ELF-1 (cell line): ENCODE results near the gene TGM3.

Experiments
- DNase-seq: peaks from one replicate; pipeline ENCODE4 v3.0.0-alpha.2; 2016; ENCODE audit warnings: low read depth, low spot score

The TGM3 gene

DNA sequence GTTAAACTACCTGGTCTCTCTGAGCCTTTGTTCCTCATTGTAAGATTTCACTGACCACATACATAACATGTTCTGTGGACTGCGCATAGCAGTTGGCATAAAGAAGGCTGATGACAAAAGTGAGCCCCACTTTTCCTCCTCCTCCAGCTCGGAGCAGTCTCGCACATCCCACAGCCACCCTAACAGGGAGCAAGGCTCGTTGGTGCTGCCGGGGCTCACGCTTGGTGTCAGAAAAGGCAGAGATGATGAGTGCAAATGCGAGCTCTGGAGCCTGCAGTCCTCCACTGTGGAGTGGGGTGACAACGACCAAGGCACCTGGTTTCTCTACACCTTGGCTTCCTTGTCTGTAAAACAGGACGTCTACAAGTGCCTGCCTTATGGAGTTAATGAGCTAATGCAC, 9.7 kb downstream of the TGM3 start:
- DNase-seq, result no peak

DNA sequence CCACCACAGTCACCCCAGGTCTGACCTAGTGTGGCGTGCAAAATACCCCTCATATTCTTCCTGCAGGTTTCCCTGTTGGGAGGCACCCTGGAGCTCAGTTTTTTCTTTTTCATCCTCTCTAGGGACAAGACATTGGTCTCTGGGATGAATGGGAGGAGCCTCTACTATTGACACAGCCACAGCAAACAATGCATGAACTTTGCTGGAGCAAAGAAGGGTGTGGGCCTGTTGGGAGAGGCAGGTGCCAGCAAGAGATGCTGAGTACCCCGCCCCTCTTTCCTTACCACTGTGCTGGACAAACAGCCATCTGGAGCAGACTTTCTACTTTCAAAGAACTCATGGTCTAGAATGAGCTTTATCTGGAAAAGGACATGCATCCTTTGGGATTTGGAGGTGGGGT, 10.1 kb downstream of the TGM3 start:
- DNase-seq, result no peak

DNA sequence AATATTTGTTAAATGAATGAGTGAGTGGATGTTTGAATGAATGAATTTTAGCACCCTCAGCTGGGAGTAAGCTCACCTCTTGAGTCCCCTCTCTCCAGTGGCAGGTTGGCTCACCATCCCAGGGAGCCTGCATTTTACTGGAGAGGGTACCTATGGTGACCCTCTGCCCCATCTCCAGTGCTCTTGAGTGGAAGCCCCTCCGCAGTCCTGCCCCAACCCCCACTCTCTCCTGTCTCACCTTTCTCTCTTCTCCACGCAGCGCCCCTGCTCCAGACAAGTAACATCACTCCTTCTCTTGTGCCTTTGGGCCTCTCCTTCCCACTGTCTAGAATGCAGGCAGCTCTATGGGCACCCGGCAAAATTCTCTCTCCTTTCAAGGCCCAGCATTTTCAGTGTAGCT, 11.3 kb downstream of the TGM3 start:
- no peak for DNase-seq

DNA sequence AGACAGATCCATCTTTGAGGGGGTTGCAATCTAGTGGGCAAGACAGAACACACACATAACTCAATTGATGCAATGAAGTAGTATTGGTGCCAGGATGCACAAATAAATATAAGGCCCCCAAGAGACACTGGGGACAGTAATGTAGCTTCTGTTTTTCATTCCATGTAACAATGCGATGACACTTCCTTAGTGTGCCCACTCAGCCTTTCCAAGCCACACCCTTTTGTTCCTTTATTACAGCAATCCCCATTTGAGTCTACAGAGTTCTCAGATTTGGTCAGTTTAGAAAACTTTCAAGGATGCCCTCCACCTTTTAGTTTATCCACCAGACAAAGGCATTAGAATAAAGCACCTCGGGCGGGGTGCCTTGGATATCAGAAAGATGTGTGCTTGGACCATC, 15.5 kb downstream of the TGM3 start:
- no peak for DNase-seq

DNA sequence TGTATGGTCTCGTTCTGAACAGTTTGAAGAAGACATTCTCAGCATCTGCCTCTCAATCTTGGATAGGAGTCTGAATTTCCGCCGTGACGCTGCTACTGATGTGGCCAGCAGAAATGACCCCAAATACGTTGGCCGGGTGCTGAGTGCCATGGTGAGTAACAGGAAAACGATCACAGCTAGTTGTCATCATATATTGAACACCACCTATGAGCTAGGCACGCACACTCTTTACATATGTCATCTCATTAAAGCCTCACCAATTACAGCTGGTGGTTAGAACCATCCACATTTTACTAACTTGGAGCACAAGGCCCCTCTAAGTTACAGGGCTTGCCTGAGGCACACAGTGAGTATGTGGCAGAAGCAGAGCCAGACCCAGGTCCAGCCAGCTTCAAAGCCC, 17.1 kb downstream of the TGM3 start:
- DNase-seq, result no peak

DNA sequence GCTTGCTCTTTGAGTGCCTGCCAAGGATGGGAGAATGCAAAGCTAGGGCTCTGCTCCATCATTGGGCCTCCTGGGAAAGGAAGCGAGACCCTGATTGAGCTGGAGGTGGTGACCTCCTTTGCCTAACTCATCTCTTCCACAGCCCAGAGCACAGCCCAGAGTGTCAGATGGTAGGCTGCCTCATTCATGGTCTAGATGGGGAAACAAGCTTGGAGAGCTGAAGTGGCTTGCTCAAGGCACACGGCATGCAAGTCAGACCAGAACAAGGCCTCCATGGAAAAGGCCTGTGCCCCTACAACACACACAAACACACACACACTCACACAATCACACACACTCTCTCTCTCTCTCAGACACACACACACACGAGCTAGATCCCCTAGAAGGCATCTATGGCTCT, 17.5 kb downstream of the TGM3 start:
- DNase-seq, result no peak

DNA sequence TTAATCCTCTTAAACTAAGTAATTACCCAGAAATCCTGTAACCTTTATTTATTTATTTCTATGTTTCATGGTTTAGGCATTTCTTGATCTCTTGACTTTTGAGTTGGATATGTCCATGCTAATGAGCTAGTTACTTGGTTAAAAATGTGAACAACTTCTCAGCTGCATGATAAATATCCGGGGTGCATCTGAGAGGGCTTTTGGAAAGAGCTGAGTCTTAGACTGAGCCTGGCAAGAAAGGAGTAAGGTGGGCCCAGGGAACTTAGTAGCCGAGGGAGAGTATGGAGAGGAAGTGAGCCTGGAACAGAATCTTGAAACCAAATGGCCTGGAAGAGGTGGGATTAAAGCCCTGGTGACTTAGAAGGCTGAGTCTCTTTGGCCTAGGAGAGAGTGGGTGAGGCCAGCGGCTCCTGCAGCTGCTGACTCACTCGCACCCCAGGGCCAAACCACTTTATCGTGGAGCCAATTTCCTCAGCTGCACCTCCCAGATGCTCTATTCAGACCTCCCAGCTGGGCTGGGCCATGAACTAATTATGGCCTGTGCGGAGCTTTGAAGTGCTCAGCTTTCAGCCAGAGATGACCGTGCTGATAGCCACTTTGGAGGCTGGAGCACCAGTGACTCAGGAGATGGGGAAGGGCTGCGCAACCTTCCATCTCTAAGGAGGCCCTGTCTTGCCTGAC, 19.1 kb downstream of the TGM3 start:
- peak; percentile 79 for DNase-seq

DNA sequence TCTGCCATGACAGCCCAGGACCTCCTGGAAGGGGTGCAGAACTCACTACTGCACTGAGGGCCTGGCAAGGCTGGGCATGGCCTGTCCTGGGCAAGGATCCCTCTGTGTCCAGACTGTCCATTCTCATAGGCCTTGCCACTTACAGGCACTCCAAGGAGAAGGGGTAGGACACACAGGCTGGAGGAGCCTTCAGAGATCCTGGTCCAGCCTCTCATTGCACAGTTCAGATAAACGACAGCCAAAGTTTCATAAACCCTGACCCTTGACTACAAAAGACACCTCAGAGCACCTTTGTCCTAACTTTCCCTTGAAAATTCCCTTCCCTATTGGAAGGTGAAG, 19.6 kb downstream of the TGM3 start:
- no peak for DNase-seq

DNA sequence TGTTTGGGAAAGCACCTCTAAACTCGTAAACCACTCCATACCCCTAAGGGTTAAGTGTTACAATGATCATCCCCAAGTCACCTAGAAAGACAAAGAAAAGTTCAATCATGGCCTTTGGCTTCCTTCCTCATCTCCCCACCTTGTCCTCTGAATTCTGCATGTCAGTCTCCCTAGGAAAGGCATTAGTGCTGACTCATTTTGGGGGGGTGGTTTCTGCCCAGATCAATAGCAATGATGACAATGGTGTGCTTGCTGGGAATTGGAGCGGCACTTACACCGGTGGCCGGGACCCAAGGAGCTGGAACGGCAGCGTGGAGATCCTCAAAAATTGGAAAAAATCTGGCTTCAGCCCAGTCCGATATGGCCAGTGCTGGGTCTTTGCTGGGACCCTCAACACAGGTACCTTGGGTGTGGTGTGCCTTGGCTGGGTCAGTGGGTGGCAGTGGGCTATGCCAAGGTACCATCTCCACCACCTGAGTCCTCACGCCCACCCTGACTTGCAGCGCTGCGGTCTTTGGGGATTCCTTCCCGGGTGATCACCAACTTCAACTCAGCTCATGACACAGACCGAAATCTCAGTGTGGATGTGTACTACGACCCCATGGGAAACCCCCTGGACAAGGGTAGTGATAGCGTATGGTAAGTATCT, 21.2 kb downstream of the TGM3 start:
- no peak for DNase-seq

DNA sequence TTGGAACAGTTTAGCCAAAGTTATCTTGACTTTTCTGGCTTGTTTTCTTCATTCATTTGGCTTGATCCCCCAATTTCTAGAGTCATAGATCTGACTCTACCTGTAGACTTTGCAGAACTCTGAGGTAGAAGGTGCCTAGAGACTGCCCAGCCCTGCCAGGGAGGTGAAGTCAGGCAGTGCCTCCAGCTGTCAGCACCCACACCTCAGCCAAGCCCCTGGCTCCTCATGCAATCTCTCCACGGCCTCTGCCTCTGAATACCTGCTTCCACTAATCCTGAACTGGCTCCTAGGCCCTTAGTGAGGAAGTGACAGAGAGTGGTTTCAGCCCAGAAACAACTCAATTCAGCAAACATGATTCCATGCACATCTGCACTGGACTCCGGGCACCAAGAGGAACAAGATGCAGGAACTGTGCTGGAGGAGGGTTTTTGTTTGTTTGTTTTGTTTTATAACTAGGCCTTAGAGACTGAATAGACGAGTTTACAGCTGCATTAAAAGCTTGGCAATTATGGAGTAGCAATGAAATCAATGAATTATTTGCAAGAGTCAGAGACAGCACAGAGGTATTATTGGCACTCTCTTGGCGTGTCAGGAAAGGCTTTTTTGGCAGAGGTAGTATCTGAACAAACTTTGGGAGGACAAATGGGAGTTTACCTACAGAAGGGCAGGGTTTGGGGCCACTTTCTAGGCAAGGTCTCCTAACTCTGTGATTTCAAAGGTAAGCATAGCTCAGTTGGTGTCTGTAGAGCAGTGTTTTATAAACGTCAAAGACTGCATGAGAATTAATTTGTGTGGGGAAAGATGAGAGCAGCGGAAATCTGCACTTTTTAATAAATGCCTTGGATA, 25.2 kb downstream of the TGM3 start:
- DNase-seq, result no peak

DNA sequence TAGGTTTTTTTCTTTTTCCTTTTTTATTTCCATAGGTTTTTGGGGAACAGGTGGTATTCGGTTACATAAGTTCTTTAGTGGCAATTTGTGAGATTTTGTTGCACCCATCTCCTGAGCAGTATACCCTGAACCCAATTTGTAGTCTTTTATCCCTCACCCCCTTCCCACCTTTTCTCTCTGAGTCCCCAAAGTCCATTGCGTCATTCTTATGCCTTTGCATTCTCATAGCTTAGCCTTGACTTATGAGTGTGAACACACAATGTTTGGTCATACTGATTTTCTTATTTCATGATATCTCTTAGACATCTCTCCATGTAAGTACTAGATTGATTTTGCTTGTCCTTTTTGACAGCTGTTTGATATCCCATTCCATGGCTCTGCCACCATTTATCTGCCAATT, 27.2 kb downstream of the TGM3 start:
- no peak for DNase-seq

DNA sequence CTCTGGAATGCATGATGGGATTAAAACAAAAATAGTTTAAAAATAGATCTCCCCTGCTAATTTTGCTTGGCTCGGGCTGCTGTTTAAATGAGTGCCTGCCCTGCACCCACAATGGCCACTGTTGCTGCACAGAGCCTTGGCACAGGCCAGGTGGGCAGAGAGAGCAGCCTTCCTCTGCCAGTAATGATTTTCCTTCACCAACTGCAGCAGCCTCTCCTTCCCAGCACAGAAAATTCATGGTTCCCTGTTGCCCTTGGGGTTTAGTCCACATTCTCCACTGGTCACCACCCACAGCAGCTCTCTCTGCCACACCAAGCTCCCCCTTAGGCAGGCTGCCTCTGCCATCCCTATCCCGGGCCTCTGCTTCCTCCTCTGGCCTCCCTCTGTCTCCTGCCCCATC, 30.2 kb downstream of the TGM3 start:
- DNase-seq, result no peak

DNA sequence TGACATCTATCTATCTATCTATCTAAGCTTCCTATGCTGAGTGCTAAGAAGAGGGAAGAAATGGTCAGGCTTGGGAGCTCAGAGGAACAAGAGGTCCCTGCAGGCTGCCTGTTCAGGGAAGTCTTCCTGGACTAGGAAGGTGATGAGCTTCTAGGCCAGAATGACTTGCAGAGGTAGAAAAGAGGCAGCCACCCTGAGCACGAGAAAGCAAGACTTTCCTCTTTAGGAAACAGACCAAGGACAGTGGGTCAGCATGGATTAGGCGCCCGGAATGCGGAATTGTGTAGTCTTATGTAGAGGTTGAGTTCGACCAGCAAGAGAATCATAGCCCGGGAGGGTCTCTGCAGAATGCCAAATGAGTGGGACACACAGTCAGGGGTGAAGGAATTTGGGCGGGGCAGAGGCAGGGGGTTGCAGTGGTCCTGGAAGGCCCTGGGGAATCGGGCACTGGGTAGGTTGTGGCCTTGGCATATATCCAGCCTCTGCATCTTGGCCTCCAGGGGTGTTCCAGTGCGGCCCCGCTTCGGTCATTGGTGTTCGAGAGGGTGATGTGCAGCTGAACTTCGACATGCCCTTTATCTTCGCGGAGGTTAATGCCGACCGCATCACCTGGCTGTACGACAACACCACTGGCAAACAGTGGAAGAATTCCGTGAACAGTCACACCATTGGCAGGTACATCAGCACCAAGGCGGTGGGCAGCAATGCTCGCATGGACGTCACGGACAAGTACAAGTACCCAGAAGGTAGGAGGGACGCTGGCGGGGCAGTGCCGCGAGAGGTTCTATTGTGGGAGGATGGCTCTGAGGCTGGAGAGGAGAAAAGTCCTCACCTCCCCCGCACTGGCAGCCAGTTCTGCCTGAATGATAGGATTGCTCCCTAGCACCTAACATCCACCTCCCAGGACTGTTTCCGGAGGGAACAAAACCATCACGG, 32.1 kb downstream of the TGM3 start:
- no peak for DNase-seq

DNA sequence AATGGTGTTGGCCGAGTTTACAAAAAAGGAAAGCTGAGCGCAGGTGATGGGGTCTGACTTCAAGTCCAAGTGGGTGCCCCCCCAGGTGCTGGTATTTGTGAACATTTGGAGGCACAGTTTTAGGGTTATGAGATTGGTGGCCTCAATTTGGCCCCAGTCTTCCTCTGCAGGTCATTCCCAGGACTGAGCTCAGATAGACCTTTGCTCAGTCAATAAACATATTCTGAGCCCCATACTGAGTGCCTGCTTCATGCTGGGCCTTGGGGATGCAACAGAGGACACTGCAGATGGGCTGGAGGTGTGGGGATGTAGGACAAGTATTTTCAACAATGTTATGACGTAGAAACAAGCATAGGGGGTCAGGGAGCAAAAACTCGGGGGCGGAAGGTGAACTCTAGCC, 33.5 kb downstream of the TGM3 start:
- DNase-seq, result no peak

DNA sequence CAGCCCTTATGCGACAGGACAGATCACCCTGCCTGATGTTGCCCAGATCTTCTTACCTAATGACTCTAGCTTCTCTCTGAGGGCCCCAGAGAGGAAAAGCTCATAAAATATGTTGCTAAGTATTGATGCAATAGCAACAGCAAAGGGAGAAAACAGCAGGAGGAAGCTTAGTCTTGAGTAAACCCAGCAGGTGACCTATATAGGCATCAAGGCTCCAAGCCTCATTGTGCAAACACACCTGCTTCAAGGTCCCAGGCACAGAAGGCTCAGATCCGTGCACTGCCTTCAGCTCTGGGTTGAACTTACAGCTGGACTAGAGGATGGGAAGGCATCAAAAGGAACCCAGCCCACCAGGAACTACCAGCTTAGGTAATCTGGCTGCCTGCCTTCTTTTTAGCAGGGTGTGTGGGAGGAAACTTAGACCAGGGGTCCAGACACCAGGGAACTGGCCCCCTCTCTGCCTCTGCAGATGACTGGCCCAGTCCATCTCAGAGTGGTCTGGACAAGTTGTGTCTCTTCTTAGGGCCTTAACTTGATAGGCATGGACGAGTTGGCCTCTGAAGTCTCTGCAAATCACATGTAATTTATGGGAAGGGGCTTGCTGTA, 34.4 kb downstream of the TGM3 start:
- DNase-seq, result no peak

DNA sequence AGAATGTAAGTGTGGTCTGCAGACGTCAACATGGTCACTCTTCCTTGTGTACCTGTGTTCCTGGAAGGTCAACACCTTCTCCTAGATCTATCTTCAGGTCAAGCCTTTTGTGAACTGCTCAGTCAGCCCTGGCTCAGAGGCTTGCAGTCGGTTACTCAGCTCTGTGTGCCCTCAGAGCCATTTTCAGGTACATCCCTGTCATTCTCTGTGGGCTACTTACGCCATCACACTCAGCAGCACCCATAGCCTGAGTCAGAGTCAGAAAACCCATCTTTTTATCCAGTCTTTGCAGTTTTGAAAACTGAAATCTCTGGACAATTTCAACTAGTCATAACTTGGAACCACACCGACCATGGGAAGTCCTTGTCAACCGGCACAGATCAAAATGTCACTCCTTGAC, 35.3 kb downstream of the TGM3 start:
- DNase-seq, result no peak

DNA sequence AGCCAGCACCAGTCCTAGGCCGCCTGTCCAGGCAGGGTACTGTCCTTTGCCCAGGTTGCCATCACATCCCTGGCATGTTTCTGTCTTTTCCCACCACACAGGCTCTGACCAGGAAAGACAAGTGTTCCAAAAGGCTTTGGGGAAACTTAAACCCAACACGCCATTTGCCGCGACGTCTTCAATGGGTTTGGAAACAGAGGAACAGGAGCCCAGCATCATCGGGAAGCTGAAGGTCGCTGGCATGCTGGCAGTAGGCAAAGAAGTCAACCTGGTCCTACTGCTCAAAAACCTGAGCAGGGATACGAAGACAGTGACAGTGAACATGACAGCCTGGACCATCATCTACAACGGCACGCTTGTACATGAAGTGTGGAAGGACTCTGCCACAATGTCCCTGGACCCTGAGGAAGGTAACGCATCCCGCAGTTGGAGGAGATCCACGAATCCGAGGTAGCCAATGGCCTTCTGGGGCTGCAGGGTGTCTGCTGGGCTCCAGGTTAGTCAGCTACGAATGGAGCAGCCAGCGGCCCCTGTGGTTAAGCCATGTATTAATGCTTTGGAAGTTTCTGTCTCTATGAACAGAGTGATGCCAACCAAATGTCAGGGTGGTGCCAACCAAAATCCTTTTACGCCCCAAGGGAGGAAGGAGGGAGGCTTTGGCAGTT, 36.2 kb downstream of the TGM3 start:
- DNase-seq, result no peak

DNA sequence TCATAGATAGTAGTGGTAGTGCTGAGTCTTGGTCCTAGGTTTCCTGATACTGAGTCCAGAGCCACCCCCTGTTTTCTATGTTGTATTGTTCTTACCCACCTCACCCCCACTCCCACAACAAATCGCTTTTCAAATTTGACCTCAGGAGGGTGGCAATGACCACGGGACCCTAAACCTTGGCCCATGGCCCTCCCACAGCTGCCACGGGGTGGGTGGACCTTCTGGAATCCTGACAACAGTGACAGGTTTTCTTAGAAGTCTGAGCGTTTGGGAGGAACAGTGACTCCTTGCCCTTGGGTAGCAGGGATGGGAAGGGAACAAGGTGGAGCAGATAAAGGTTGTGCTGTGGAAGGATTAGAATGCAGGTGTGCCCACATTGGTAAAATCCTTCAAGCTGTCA, 36.9 kb downstream of the TGM3 start:
- DNase-seq, result no peak

DNA sequence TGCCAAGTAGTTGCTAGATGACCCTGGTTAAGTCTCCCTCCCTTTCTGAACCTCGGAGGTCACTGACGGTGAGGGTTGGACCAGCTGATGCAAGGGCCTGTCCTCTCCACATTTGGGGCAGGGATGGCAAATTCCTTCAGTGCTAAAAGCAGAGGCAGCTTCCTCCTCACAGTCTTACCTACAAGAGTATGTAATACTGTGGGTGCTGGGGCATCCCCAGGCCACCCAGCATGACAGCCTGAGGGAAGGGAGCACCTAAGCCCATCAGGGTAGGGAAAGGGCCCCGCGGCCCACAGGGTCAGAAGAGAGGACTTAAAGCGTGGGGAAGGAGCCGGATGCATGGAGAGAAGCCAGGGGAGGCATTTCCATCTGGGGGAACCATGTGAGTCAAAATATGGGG, 38.0 kb downstream of the TGM3 start:
- DNase-seq, result no peak

DNA sequence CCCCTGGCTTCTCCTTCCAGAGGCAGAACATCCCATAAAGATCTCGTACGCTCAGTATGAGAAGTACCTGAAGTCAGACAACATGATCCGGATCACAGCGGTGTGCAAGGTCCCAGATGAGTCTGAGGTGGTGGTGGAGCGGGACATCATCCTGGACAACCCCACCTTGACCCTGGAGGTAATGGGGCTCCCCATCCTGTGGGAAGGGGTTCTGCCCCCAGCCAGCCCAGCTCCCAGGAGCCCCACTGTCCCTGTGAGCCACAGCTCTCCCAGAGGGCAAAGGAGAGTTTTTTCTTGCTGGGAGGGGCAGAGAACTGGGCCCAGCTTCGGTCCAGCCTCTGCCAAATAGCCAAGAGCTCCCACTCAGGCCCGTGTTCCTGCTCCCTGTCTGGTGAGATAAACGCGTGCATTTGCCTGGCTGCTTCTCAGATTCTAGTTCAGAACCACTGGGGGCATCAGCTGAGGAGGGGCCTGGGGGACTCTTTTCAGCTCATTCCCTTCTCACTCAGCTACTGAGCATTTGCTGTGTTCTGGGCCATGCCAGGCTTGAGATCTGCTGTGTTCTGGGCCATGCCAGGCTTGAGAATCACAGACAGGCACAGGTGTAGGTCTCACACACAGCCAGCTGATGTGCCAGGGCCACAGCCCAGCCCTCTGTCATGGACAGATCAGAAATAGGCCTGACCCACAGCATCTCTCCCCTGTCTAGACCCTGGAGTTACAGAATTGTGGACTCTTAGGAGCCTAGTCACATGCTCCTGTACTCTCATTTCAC, 39.5 kb downstream of the TGM3 start:
- DNase-seq, result no peak
